Neural cell (in vitro differentiated cells): Measurements from ENCODE around the gene RIOK1. TPM values are rescaled to one million over a fixed set of nuclear protein-coding genes. Genes with fewer than 3 reads are reported as not detected.

Experiments used
- H2AFZ ChIP-seq: fragments of 200-600, 300-800 bp; sonication (generic), shearing (Covaris generic); 2 replicates; pipeline ENCODE4 v1.6.0; 2014; ENCODE audit warnings: low read depth, mild to moderate bottlenecking, antibody characterized with exemption, low read length, moderate library complexity
- H3F3A ChIP-seq: fragments of 200-600 bp; shearing (Covaris generic); 2 replicates; pipeline ENCODE4 v1.6.1; 2016; ENCODE audit warnings: mild to moderate bottlenecking, moderate library complexity, mixed read lengths, antibody characterized with exemption, low read length; ENCODE audit not compliant: insufficient read depth, poor library complexity, severe bottlenecking
- H3K27ac ChIP-seq: fragments of 200-600, 300-800 bp; sonication (generic), shearing (Covaris generic); 2 replicates; pipeline ENCODE4 v1.5.1; 2014; ENCODE audit warnings: mild to moderate bottlenecking, low read length, moderate library complexity
- H3K27me3 ChIP-seq: fragments of 300-800, 200-600 bp; sonication (generic), shearing (Covaris generic); 2 replicates; pipeline ENCODE4 v1.6.0; 2014; ENCODE audit warnings: mild to moderate bottlenecking, low read depth, low read length, moderate library complexity; ENCODE audit not compliant: insufficient read depth
- H3K36me3 ChIP-seq: fragments of 300-800, 200-600 bp; sonication (generic), shearing (Covaris generic); 2 replicates; pipeline ENCODE4 v1.5.1; 2014; ENCODE audit warnings: mild to moderate bottlenecking, antibody characterized with exemption, low read length, moderate library complexity; ENCODE audit not compliant: insufficient read depth
- H3K4me2 ChIP-seq: fragments of 300-800, 200-600 bp; sonication (generic), shearing (Covaris generic); 2 replicates; pipeline ENCODE4 v1.6.0; 2014; ENCODE audit warnings: mild to moderate bottlenecking, low read length
- H3K4me3 ChIP-seq: fragments of 300-800, 200-600 bp; sonication (generic), shearing (Covaris generic); 2 replicates; pipeline ENCODE4 v1.5.1; 2014; ENCODE audit warnings: mild to moderate bottlenecking, low read length, moderate library complexity
- H3K79me2 ChIP-seq: fragments of 200-600 bp; shearing (Covaris generic); replicated peaks from 2 replicates; pipeline ENCODE4 v1.6.0; 2014; ENCODE audit warnings: mild to moderate bottlenecking, low read length, moderate library complexity; ENCODE audit not compliant: insufficient read depth
- H3K9ac ChIP-seq: fragments of 300-800, 200-600 bp; sonication (generic), shearing (Covaris generic); 2 replicates; pipeline ENCODE4 v1.6.1; 2016; ENCODE audit warnings: mild to moderate bottlenecking, low read length, mixed read lengths
- H3K9me2 ChIP-seq: fragments of 200-600 bp; shearing (Covaris generic); 2 replicates; pipeline ENCODE4 v1.6.1; 2016; ENCODE audit warnings: mild to moderate bottlenecking, low read length, mixed read lengths; ENCODE audit not compliant: insufficient read depth
- H3K9me3 ChIP-seq: fragments of 200-600, 300-800 bp; sonication (generic), shearing (Covaris generic); 2 replicates; pipeline ENCODE4 v1.6.1; 2016; ENCODE audit warnings: mild to moderate bottlenecking, mixed run types, low read length, moderate library complexity, mixed read lengths
- H4K20me1 ChIP-seq: fragments of 200-600 bp; shearing (Covaris generic); 2 replicates; pipeline ENCODE4 v1.6.1; 2016; ENCODE audit warnings: mild to moderate bottlenecking, mixed run types; ENCODE audit not compliant: insufficient read depth
- CTCF ChIP-seq: fragments of 450-650 bp; IDR thresholded peaks from 2 replicates; pipeline ENCODE4 v1.5.1; 2014; ENCODE audit warnings: antibody characterized with exemption, mild to moderate bottlenecking, moderate library complexity; ENCODE audit not compliant: poor library complexity, severe bottlenecking
- EP300 ChIP-seq: fragments of 450-650 bp; conservative IDR thresholded peaks from 2 replicates; pipeline ENCODE4 v1.6.1; 2014; ENCODE audit warnings: antibody characterized with exemption, mild to moderate bottlenecking, moderate library complexity; ENCODE audit not compliant: poor library complexity, severe bottlenecking
- EZH2 ChIP-seq: fragments of 200-600, 300-800 bp; shearing (Covaris generic), sonication (generic); IDR thresholded peaks from 2 replicates; pipeline ENCODE4 v1.6.1; 2014; ENCODE audit warnings: antibody characterized with exemption, low read length, borderline replicate concordance, mild to moderate bottlenecking; ENCODE audit not compliant: insufficient read depth, poor library complexity, severe bottlenecking
- MXI1 ChIP-seq: fragments of 450-650 bp; conservative IDR thresholded peaks from 2 replicates; pipeline ENCODE4 v1.6.1; 2014; ENCODE audit warnings: antibody characterized with exemption, mild to moderate bottlenecking; ENCODE audit not compliant: poor library complexity, severe bottlenecking
- POLR2AphosphoS5 ChIP-seq: IDR thresholded peaks from 2 replicates; pipeline ENCODE4 v1.6.1; 2012
- RAD21 ChIP-seq: fragments of 450-650 bp; conservative IDR thresholded peaks from 2 replicates; pipeline ENCODE4 v1.6.1; 2014; ENCODE audit warnings: antibody characterized with exemption, mild to moderate bottlenecking, moderate library complexity
- REST ChIP-seq: IDR thresholded peaks from 2 replicates; pipeline ENCODE4 v1.6.1; 2012; ENCODE audit warnings: borderline replicate concordance
- SMC3 ChIP-seq: fragments of 450-650 bp; conservative IDR thresholded peaks from 2 replicates; pipeline ENCODE4 v1.6.1; 2014; ENCODE audit warnings: antibody characterized with exemption, mild to moderate bottlenecking, moderate library complexity; ENCODE audit not compliant: poor library complexity
- TAF1 ChIP-seq: IDR thresholded peaks from 2 replicates; pipeline ENCODE4 v1.6.1; 2012; ENCODE audit warnings: low read depth
- polyA plus RNA-seq: library from polyadenylated mRNA; depleted of rRNA; stranded (reverse); fragments of >200 nt; gene quantifications from 2 replicates; pipeline ENCODE4 v1.2.3, GENCODE V29; 2014

The RIOK1 gene
- polyA plus RNA-seq, 1 donor from 2014 or later = 27.4 TPM

- Histone ChIP-seq H3K9me2 (no peaks in the 10 kb centered on the region), H3K4me3 (no peak overlapping the region), H3K79me2 (no peaks in the 10 kb centered on the region), H3F3A (no peaks in the 10 kb centered on the region), H3K4me2 (no peak overlapping the region), H3K9me3 (no peaks in the 10 kb centered on the region), H3K27me3 (no peaks in the 10 kb centered on the region), H4K20me1 (no peaks in the 10 kb centered on the region), H3K27ac (no peak overlapping the region), H3K36me3 (peaks cover 21% of the 10 kb centered on the region), H3K9ac (no peak overlapping the region), H2AFZ (no peak overlapping the region)
- TF ChIP-seq RAD21 (no peak), TAF1 (no peak), SMC3 (no peak), EP300 (no peak), CTCF (no peak), REST (no peak), EZH2 (no peak), MXI1 (no peak), POLR2AphosphoS5 (no peak)
Measured at GRCh38 chr6:7413151-7413823, 23.7 kb downstream of the RIOK1 start.

GRCh38 chr6:7414811-7415210 is 25.2 kb downstream of the RIOK1 start:
- Histone ChIP-seq H3K9me2 (no peaks in the 10 kb centered on the region), H3K9me3 (no peaks in the 10 kb centered on the region), H3K27ac (no peak overlapping the region), H3K79me2 (no peaks in the 10 kb centered on the region), H4K20me1 (no peaks in the 10 kb centered on the region), H3K9ac (no peak overlapping the region), H3K36me3 (peaks cover 21% of the 10 kb centered on the region), H3K4me2 (no peak overlapping the region), H3F3A (no peaks in the 10 kb centered on the region), H3K4me3 (no peak overlapping the region), H2AFZ (no peak overlapping the region), H3K27me3 (no peaks in the 10 kb centered on the region)
- TF ChIP-seq CTCF = no peak
- no peak for TF ChIP-seq EZH2
- TF ChIP-seq EP300 = no peak
- TF ChIP-seq SMC3 = no peak
- no peak for TF ChIP-seq TAF1
- TF ChIP-seq RAD21 = no peak
- no peak for TF ChIP-seq POLR2AphosphoS5
- no peak for TF ChIP-seq MXI1
- TF ChIP-seq REST = no peak
